Fibroblast of skin of left biceps (primary cell): Measurements from ENCODE around the gene SOX3.

Experiments used
- DNase-seq, 2 experiments: peaks; one replicate each; pipeline ENCODE4 v3.0.0-alpha.2; 2013; ENCODE audit warnings: low read depth in 2 of 2

SOX3 gene

GRCh38 chrX:140504371-140505324 lies at the start of gene SOX3:
SOX3 (minus strand) TSS chrX:140505069; CDS start chrX:140505060, 9 bp downstream.
- DNase-seq = no peak

- no peak for DNase-seq
Measured at GRCh38 chrX:140548985-140549384, 44.1 kb upstream of the SOX3 start.

- DNase-seq = peak; percentile 33 to 36
Measured at GRCh38 chrX:140526171-140526570, 21.3 kb upstream of the SOX3 start.

GRCh38 chrX:140525448-140525847 lies 20.6 kb upstream of the SOX3 start:
- DNase-seq = peak; percentile 29 to 33

- DNase-seq = peak; percentile 65 to 67
Measured at GRCh38 chrX:140524556-140524955, 19.7 kb upstream of the SOX3 start.

- no peak for DNase-seq
Measured at GRCh38 chrX:140521393-140521792, 16.5 kb upstream of the SOX3 start.

- DNase-seq = no peak
Measured at GRCh38 chrX:140514554-140514953, 9.7 kb upstream of the SOX3 start.

- DNase-seq = no peak
Measured at GRCh38 chrX:140510895-140511295, 6.0 kb upstream of the SOX3 start.

GRCh38 chrX:140510306-140510676 lies 5.4 kb upstream of the SOX3 start:
- no peak for DNase-seq

GRCh38 chrX:140509468-140510305 lies 4.8 kb upstream of the SOX3 start:
- DNase-seq = no peak

- DNase-seq = no peak
Measured at GRCh38 chrX:140508958-140509357, 4.1 kb upstream of the SOX3 start.

- no peak for DNase-seq
Measured at GRCh38 chrX:140507982-140508305, 3.1 kb upstream of the SOX3 start.

- DNase-seq = no peak
Measured at GRCh38 chrX:140507223-140507981, 2.5 kb upstream of the SOX3 start.

- DNase-seq = no peak
Measured at GRCh38 chrX:140505421-140506337, 810 bp upstream of the SOX3 start.

GRCh38 chrX:140503714-140504351 lies 1.0 kb downstream of the SOX3 start:
- no peak for DNase-seq

GRCh38 chrX:140503238-140503601 lies 1.6 kb downstream of the SOX3 start:
- DNase-seq = no peak

- no peak for DNase-seq
Measured at GRCh38 chrX:140502491-140503237, 2.2 kb downstream of the SOX3 start.

GRCh38 chrX:140501940-140502468 lies 2.9 kb downstream of the SOX3 start:
- no peak for DNase-seq

- DNase-seq = no peak
Measured at GRCh38 chrX:140501321-140501720, 3.5 kb downstream of the SOX3 start.

- no peak for DNase-seq
Measured at GRCh38 chrX:140500441-140500840, 4.4 kb downstream of the SOX3 start.
